Measurements from ENCODE around the gene RBM25. TPM values are rescaled to one million over a fixed set of nuclear protein-coding genes. Genes with fewer than 3 reads are reported as not detected.

The RBM25 gene
- total RNA-seq, 1 experiment from 2014 or later = 142 TPM

DNA sequence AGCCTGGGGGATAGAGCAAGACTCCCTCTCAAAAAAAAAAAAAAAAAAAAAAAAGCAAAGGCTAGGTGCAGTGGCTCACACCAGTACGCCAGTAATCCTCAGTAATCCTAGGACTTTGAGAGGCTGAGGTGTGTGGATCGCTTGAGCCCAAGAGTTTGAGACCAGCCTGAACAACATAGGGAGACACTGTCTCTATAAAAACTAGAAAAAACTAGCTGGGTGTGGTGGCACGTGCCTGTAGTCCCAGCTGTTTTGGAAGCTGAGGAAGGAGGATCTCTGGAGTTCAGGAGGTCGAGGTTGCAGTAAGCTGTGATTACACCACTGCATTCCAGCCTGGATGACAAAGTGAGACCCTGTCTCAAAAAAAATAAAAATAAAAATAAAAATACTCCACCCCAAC is 8.9 kb upstream of the RBM25 start:
- Mint-ChIP-seq H3K36me3 (no peaks in the 10 kb centered on the region), H3K4me3 (no peak overlapping the region), H3K9me3 (no peaks in the 10 kb centered on the region), H3K27me3 (ENCODE audit: low read depth) (no peaks in the 10 kb centered on the region), H3K4me1 (no peaks in the 10 kb centered on the region), H3K27ac (no peak overlapping the region)
- ATAC-seq (no peak), DNase-seq (ENCODE audit: low spot score) (no peak)
- TF ChIP-seq, protein P1, sequence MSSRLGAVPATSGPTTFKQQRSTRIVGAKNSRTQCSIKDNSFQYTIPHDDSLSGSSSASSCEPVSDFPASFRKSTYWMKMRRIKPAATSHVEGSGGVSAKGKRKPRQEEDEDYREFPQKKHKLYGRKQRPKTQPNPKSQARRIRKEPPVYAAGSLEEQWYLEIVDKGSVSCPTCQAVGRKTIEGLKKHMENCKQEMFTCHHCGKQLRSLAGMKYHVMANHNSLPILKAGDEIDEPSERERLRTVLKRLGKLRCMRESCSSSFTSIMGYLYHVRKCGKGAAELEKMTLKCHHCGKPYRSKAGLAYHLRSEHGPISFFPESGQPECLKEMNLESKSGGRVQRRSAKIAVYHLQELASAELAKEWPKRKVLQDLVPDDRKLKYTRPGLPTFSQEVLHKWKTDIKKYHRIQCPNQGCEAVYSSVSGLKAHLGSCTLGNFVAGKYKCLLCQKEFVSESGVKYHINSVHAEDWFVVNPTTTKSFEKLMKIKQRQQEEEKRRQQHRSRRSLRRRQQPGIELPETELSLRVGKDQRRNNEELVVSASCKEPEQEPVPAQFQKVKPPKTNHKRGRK (CRISPR knock-in tag; IDR thresholded peaks at IDR 0.05; ENCODE audit: borderline replicate concordance) = no peak
- no peak for TF ChIP-seq MXD4 (CRISPR knock-in tag; IDR thresholded peaks at IDR 0.05; ENCODE audit: borderline replicate concordance)
- TF ChIP-seq ZNF396 (CRISPR knock-in tag; IDR thresholded peaks at IDR 0.05; ENCODE audit: borderline replicate concordance) = no peak
- TF ChIP-seq ZNF317 (CRISPR knock-in tag; IDR thresholded peaks at IDR 0.05; ENCODE audit: borderline replicate concordance, low read depth) = no peak
- TF ChIP-seq TEAD1 (CRISPR knock-in tag; IDR thresholded peaks at IDR 0.05) = no peak
- TF ChIP-seq, protein P2, sequence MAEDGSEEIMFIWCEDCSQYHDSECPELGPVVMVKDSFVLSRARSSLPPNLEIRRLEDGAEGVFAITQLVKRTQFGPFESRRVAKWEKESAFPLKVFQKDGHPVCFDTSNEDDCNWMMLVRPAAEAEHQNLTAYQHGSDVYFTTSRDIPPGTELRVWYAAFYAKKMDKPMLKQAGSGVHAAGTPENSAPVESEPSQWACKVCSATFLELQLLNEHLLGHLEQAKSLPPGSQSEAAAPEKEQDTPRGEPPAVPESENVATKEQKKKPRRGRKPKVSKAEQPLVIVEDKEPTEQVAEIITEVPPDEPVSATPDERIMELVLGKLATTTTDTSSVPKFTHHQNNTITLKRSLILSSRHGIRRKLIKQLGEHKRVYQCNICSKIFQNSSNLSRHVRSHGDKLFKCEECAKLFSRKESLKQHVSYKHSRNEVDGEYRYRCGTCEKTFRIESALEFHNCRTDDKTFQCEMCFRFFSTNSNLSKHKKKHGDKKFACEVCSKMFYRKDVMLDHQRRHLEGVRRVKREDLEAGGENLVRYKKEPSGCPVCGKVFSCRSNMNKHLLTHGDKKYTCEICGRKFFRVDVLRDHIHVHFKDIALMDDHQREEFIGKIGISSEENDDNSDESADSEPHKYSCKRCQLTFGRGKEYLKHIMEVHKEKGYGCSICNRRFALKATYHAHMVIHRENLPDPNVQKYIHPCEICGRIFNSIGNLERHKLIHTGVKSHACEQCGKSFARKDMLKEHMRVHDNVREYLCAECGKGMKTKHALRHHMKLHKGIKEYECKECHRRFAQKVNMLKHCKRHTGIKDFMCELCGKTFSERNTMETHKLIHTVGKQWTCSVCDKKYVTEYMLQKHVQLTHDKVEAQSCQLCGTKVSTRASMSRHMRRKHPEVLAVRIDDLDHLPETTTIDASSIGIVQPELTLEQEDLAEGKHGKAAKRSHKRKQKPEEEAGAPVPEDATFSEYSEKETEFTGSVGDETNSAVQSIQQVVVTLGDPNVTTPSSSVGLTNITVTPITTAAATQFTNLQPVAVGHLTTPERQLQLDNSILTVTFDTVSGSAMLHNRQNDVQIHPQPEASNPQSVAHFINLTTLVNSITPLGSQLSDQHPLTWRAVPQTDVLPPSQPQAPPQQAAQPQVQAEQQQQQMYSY (CRISPR knock-in tag; IDR thresholded peaks at IDR 0.05) = no peak
- TF ChIP-seq, protein P3, sequence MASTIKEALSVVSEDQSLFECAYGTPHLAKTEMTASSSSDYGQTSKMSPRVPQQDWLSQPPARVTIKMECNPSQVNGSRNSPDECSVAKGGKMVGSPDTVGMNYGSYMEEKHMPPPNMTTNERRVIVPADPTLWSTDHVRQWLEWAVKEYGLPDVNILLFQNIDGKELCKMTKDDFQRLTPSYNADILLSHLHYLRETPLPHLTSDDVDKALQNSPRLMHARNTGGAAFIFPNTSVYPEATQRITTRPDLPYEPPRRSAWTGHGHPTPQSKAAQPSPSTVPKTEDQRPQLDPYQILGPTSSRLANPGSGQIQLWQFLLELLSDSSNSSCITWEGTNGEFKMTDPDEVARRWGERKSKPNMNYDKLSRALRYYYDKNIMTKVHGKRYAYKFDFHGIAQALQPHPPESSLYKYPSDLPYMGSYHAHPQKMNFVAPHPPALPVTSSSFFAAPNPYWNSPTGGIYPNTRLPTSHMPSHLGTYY (CRISPR knock-in tag; IDR thresholded peaks at IDR 0.05) = no peak
- TF ChIP-seq, protein P4, sequence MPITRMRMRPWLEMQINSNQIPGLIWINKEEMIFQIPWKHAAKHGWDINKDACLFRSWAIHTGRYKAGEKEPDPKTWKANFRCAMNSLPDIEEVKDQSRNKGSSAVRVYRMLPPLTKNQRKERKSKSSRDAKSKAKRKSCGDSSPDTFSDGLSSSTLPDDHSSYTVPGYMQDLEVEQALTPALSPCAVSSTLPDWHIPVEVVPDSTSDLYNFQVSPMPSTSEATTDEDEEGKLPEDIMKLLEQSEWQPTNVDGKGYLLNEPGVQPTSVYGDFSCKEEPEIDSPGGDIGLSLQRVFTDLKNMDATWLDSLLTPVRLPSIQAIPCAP (CRISPR knock-in tag; IDR thresholded peaks at IDR 0.05) = no peak
- TF ChIP-seq ZNF423 (CRISPR knock-in tag; IDR thresholded peaks at IDR 0.05) = no peak
- POLR2A ChIA-PET = no interaction called here
- CTCF ChIA-PET = interaction anchor here (0.6 to 0.7 kb wide), 2 partner anchors 8 to 423 kb away, joined by 3 to 4 read pairs; no protein-coding TSS in a partner anchor

DNA sequence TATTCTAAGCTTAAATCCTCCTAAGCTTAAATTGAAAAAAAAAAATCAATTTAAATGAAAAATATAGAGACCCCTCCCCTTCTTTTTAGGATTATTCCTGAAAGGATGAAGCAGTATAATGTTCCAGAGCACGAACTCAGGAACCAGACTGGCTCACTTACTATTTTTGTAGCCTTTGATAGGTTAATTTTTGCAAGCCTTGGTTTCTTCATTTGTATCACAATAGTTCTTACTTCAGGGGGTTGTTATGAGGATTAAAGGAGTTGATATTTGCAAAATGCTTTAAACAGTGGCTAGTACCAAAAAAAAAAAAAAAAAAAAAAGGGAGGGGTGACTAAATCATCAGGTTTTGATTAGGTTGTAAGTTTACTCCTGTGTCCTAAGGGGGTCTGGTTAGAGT is 3.1 kb upstream of the RBM25 start:
- Mint-ChIP-seq H3K4me1 (peaks cover 24% of the 10 kb centered on the region), H3K27ac (no peak overlapping the region), H3K36me3 (peaks cover 7% of the 10 kb centered on the region), H3K4me3 (no peak overlapping the region; the same call in 1 of the 2 replicates), H3K9me3 (no peaks in the 10 kb centered on the region), H3K27me3 (ENCODE audit: low read depth) (no peaks in the 10 kb centered on the region)
- CTCF ChIA-PET = no interaction called here
- ATAC-seq (no peak), DNase-seq (ENCODE audit: low spot score) (no peak)
- POLR2A ChIA-PET = no interaction called here
- TF ChIP-seq, protein P5, sequence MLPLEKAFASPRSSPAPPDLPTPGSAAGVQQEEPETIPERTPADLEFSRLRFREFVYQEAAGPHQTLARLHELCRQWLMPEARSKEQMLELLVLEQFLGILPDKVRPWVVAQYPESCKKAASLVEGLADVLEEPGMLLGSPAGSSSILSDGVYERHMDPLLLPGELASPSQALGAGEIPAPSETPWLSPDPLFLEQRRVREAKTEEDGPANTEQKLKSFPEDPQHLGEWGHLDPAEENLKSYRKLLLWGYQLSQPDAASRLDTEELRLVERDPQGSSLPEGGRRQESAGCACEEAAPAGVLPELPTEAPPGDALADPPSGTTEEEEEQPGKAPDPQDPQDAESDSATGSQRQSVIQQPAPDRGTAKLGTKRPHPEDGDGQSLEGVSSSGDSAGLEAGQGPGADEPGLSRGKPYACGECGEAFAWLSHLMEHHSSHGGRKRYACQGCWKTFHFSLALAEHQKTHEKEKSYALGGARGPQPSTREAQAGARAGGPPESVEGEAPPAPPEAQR (CRISPR knock-in tag; IDR thresholded peaks at IDR 0.05) = no peak
- TF ChIP-seq, protein P6, sequence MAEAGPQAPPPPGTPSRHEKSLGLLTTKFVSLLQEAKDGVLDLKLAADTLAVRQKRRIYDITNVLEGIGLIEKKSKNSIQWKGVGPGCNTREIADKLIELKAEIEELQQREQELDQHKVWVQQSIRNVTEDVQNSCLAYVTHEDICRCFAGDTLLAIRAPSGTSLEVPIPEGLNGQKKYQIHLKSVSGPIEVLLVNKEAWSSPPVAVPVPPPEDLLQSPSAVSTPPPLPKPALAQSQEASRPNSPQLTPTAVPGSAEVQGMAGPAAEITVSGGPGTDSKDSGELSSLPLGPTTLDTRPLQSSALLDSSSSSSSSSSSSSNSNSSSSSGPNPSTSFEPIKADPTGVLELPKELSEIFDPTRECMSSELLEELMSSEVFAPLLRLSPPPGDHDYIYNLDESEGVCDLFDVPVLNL (CRISPR knock-in tag; IDR thresholded peaks at IDR 0.05; ENCODE audit: borderline replicate concordance, low read depth) = no peak
- TF ChIP-seq, protein P7, sequence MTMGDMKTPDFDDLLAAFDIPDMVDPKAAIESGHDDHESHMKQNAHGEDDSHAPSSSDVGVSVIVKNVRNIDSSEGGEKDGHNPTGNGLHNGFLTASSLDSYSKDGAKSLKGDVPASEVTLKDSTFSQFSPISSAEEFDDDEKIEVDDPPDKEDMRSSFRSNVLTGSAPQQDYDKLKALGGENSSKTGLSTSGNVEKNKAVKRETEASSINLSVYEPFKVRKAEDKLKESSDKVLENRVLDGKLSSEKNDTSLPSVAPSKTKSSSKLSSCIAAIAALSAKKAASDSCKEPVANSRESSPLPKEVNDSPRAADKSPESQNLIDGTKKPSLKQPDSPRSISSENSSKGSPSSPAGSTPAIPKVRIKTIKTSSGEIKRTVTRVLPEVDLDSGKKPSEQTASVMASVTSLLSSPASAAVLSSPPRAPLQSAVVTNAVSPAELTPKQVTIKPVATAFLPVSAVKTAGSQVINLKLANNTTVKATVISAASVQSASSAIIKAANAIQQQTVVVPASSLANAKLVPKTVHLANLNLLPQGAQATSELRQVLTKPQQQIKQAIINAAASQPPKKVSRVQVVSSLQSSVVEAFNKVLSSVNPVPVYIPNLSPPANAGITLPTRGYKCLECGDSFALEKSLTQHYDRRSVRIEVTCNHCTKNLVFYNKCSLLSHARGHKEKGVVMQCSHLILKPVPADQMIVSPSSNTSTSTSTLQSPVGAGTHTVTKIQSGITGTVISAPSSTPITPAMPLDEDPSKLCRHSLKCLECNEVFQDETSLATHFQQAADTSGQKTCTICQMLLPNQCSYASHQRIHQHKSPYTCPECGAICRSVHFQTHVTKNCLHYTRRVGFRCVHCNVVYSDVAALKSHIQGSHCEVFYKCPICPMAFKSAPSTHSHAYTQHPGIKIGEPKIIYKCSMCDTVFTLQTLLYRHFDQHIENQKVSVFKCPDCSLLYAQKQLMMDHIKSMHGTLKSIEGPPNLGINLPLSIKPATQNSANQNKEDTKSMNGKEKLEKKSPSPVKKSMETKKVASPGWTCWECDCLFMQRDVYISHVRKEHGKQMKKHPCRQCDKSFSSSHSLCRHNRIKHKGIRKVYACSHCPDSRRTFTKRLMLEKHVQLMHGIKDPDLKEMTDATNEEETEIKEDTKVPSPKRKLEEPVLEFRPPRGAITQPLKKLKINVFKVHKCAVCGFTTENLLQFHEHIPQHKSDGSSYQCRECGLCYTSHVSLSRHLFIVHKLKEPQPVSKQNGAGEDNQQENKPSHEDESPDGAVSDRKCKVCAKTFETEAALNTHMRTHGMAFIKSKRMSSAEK (CRISPR knock-in tag; IDR thresholded peaks at IDR 0.05; ENCODE audit: borderline replicate concordance) = no peak
- TF ChIP-seq, protein P4 (CRISPR knock-in tag; IDR thresholded peaks at IDR 0.05) = no peak
- TF ChIP-seq ZBTB21 (CRISPR knock-in tag; IDR thresholded peaks at IDR 0.05; ENCODE audit: borderline replicate concordance) = no peak
- TF ChIP-seq, protein P8, sequence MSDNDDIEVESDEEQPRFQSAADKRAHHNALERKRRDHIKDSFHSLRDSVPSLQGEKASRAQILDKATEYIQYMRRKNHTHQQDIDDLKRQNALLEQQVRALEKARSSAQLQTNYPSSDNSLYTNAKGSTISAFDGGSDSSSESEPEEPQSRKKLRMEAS (CRISPR knock-in tag; IDR thresholded peaks at IDR 0.05) = no peak
- no peak for TF ChIP-seq JAZF1 (CRISPR knock-in tag; IDR thresholded peaks at IDR 0.05)
- TF ChIP-seq, protein P9, sequence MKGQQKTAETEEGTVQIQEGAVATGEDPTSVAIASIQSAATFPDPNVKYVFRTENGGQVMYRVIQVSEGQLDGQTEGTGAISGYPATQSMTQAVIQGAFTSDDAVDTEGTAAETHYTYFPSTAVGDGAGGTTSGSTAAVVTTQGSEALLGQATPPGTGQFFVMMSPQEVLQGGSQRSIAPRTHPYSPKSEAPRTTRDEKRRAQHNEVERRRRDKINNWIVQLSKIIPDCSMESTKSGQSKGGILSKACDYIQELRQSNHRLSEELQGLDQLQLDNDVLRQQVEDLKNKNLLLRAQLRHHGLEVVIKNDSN (CRISPR knock-in tag; IDR thresholded peaks at IDR 0.05) = no peak
- TF ChIP-seq RORB (CRISPR knock-in tag; IDR thresholded peaks at IDR 0.05) = no peak
